Measurements from ENCODE around the gene CTNNB1.

DNA sequence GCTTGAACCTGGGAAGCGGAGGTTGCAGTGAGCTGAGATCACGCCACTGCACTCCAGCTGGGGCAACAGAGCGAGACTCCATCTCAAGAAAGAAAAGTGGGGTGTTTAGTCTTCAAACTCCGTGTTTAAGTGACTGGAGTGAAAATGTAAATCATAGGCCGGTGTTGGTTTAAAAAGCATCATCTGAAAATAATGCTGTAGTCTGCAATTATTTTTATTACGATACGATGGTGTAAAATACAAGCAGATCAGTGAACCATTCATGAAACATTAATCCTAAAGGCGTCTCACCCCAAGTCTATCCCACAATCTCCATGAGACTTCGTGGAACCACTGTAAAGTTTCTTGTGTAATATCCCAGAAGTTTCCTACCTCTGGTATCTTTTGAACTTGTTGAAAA, 6.3 kb downstream of the CTNNB1 start:
- no peak for TF ChIP-seq POLR2A (IDR thresholded peaks at IDR 0.05)
- TF ChIP-seq, protein P1, sequence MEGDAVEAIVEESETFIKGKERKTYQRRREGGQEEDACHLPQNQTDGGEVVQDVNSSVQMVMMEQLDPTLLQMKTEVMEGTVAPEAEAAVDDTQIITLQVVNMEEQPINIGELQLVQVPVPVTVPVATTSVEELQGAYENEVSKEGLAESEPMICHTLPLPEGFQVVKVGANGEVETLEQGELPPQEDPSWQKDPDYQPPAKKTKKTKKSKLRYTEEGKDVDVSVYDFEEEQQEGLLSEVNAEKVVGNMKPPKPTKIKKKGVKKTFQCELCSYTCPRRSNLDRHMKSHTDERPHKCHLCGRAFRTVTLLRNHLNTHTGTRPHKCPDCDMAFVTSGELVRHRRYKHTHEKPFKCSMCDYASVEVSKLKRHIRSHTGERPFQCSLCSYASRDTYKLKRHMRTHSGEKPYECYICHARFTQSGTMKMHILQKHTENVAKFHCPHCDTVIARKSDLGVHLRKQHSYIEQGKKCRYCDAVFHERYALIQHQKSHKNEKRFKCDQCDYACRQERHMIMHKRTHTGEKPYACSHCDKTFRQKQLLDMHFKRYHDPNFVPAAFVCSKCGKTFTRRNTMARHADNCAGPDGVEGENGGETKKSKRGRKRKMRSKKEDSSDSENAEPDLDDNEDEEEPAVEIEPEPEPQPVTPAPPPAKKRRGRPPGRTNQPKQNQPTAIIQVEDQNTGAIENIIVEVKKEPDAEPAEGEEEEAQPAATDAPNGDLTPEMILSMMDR (IDR thresholded peaks at IDR 0.05): no peak

Measured in ovary (tissue), 3 donors.